AG04449 (cell line): ENCODE data around the gene AKR1B1.

Source experiments
- CTCF ChIA-PET: fragments of 350-600 bp; formaldehyde crosslinking; extraction: SDS; loops from one replicate; lab custom pipeline; 2021; ENCODE audit warnings: antibody characterized with exemption; lab: Yijun Ruan, JAX
- POLR2A ChIA-PET: fragments of 400-600, 350-600 bp; formaldehyde crosslinking; extraction: SDS; loops from one replicate; lab custom pipeline; 2020; ENCODE audit warnings: antibody characterized with exemption, inconsistent platforms; lab: Yijun Ruan, JAX
- DNase-seq: peaks from one replicate; pipeline ENCODE4 v3.0.0-alpha.2; 2010; ENCODE audit warnings: low read depth, low spot score
- H3K4me3 ChIP-seq: 2 replicates; pipeline ENCODE4 v1.5.1; 2011; ENCODE audit warnings: low read depth, mild to moderate bottlenecking, control low read depth, low read length
- CTCF ChIP-seq: IDR thresholded peaks from one replicate; pipeline ENCODE4 v1.5.1; 2011; ENCODE audit warnings: mild to moderate bottlenecking, moderate library complexity, low read length, control low read depth, inconsistent platforms; ENCODE audit not compliant: insufficient read depth; ENCODE audit errors: missing control alignments

AKR1B1 gene

DNA sequence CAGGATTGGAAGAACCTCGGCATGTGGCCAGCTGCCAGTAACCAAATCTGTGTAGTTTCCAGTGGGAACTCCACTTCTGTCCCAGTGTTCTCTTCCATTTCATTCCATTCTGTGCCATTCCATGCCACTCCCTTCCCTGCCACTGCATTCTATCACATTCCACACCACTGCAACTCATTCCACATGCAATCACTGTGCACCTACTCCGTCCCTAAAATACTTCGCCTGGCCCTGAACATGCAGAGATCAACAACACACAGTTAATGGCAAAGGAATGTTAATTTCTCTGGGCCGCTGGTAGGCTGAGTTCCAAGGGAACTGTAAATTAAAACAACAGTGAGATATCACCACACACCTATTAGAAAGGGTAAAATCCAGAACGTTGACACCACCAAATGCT is 64.8 kb downstream of the AKR1B1 start:
- CTCF ChIA-PET, result interaction anchor here (1.0 to 1.3 kb wide), 2 partner anchors 17 to 39 kb away, joined by 3 read pairs; no protein-coding TSS in a partner anchor
- TF ChIP-seq CTCF, result no peak
- no peak for DNase-seq
- POLR2A ChIA-PET, result no interaction called here
- no peak overlapping the region for H3K4me3 ChIP-seq
